Measurements from ENCODE around the gene KIF26B.

Gene KIF26B

GRCh38 chr1:245578308-245578707 lies 423.5 kb downstream of the KIF26B start:
- H3K27ac ChIP-seq (ENCODE audit: low read length) = no peak overlapping the region

GRCh38 chr1:245578771-245579170 lies 424.0 kb downstream of the KIF26B start:
- Histone ChIP-seq H3K27me3 (ENCODE audit: control insufficient read depth, insufficient read depth, low read length) (no peaks in the 10 kb centered on the region), H3K4me1 (ENCODE audit: control insufficient read depth, low read depth, low read length) (no peaks in the 10 kb centered on the region)

More at GRCh38 chr1:245578308-245578707, 423.5 kb downstream of the KIF26B start:
- H3K9ac ChIP-seq (ENCODE audit: low read length) = no peak overlapping the region
- no peaks in the 10 kb centered on the region for H3K9me3 ChIP-seq (ENCODE audit: control insufficient read depth, low read depth, low read length)
- H3K36me3 ChIP-seq (ENCODE audit: control insufficient read depth, low read depth, low read length) = no peaks in the 10 kb centered on the region
- H3K27me3 ChIP-seq (ENCODE audit: control insufficient read depth, insufficient read depth, low read length) = no peaks in the 10 kb centered on the region
- no peaks in the 10 kb centered on the region for H3K4me1 ChIP-seq (ENCODE audit: control insufficient read depth, low read depth, low read length)
- no peak overlapping the region for H3K4me3 ChIP-seq (ENCODE audit: low read length)

GRCh38 chr1:245579881-245580280 lies 425.1 kb downstream of the KIF26B start:
- Histone ChIP-seq H3K9me3 (ENCODE audit: control insufficient read depth, low read depth, low read length) (no peaks in the 10 kb centered on the region), H3K4me3 (ENCODE audit: low read length) (no peak overlapping the region), H3K27me3 (ENCODE audit: control insufficient read depth, insufficient read depth, low read length) (no peaks in the 10 kb centered on the region), H3K27ac (ENCODE audit: low read length) (no peak overlapping the region), H3K4me1 (ENCODE audit: control insufficient read depth, low read depth, low read length) (peaks cover 1% of the 10 kb centered on the region), H3K36me3 (ENCODE audit: control insufficient read depth, low read depth, low read length) (no peaks in the 10 kb centered on the region), H3K9ac (ENCODE audit: low read length) (no peak overlapping the region)

More at GRCh38 chr1:245578771-245579170, 424.0 kb downstream of the KIF26B start:
- H3K36me3 ChIP-seq (ENCODE audit: control insufficient read depth, low read depth, low read length) = no peaks in the 10 kb centered on the region
- no peak overlapping the region for H3K27ac ChIP-seq (ENCODE audit: low read length)
- H3K9me3 ChIP-seq (ENCODE audit: control insufficient read depth, low read depth, low read length) = no peaks in the 10 kb centered on the region
- no peak overlapping the region for H3K4me3 ChIP-seq (ENCODE audit: low read length)
- no peak overlapping the region for H3K9ac ChIP-seq (ENCODE audit: low read length)

GRCh38 chr1:245580651-245581050 lies 425.9 kb downstream of the KIF26B start:
- Histone ChIP-seq H3K4me1 (ENCODE audit: control insufficient read depth, low read depth, low read length) (peaks cover 5% of the 10 kb centered on the region), H3K27ac (ENCODE audit: low read length) (no peak overlapping the region), H3K9ac (ENCODE audit: low read length) (no peak overlapping the region), H3K4me3 (ENCODE audit: low read length) (no peak overlapping the region), H3K27me3 (ENCODE audit: control insufficient read depth, insufficient read depth, low read length) (no peaks in the 10 kb centered on the region), H3K36me3 (ENCODE audit: control insufficient read depth, low read depth, low read length) (no peaks in the 10 kb centered on the region), H3K9me3 (ENCODE audit: control insufficient read depth, low read depth, low read length) (no peaks in the 10 kb centered on the region)

- Histone ChIP-seq H3K9me3 (ENCODE audit: control insufficient read depth, low read depth, low read length) (no peaks in the 10 kb centered on the region), H3K27me3 (ENCODE audit: control insufficient read depth, insufficient read depth, low read length) (no peaks in the 10 kb centered on the region), H3K4me1 (ENCODE audit: control insufficient read depth, low read depth, low read length) (peaks cover 5% of the 10 kb centered on the region), H3K4me3 (ENCODE audit: low read length) (no peak overlapping the region), H3K27ac (ENCODE audit: low read length) (no peak overlapping the region), H3K36me3 (ENCODE audit: control insufficient read depth, low read depth, low read length) (no peaks in the 10 kb centered on the region), H3K9ac (ENCODE audit: low read length) (no peak overlapping the region)
These were observed 427.2 kb downstream of the KIF26B start for GRCh38 chr1:245582026-245582425.

- no peaks in the 10 kb centered on the region for H3K27me3 ChIP-seq (ENCODE audit: control insufficient read depth, insufficient read depth, low read length)
- no peak overlapping the region for H3K9ac ChIP-seq (ENCODE audit: low read length)
- no peak overlapping the region for H3K27ac ChIP-seq (ENCODE audit: low read length)
- H3K4me1 ChIP-seq (ENCODE audit: control insufficient read depth, low read depth, low read length) = peaks cover 5% of the 10 kb centered on the region
- H3K4me3 ChIP-seq (ENCODE audit: low read length) = no peak overlapping the region
- no peaks in the 10 kb centered on the region for H3K36me3 ChIP-seq (ENCODE audit: control insufficient read depth, low read depth, low read length)
- no peaks in the 10 kb centered on the region for H3K9me3 ChIP-seq (ENCODE audit: control insufficient read depth, low read depth, low read length)
These were observed 428.3 kb downstream of the KIF26B start for GRCh38 chr1:245583081-245583480.

GRCh38 chr1:245583575-245584330 lies 429.0 kb downstream of the KIF26B start:
- Histone ChIP-seq H3K27me3 (ENCODE audit: control insufficient read depth, insufficient read depth, low read length) (no peaks in the 10 kb centered on the region), H3K27ac (ENCODE audit: low read length) (no peak overlapping the region), H3K9ac (ENCODE audit: low read length) (no peak overlapping the region), H3K36me3 (ENCODE audit: control insufficient read depth, low read depth, low read length) (no peaks in the 10 kb centered on the region), H3K4me3 (ENCODE audit: low read length) (no peak overlapping the region), H3K9me3 (ENCODE audit: control insufficient read depth, low read depth, low read length) (no peaks in the 10 kb centered on the region), H3K4me1 (ENCODE audit: control insufficient read depth, low read depth, low read length) (peaks cover 5% of the 10 kb centered on the region)

- H3K4me1 ChIP-seq (ENCODE audit: control insufficient read depth, low read depth, low read length) = peaks cover 5% of the 10 kb centered on the region
- no peak overlapping the region for H3K27ac ChIP-seq (ENCODE audit: low read length)
- H3K4me3 ChIP-seq (ENCODE audit: low read length) = no peak overlapping the region
- no peaks in the 10 kb centered on the region for H3K27me3 ChIP-seq (ENCODE audit: control insufficient read depth, insufficient read depth, low read length)
- no peak overlapping the region for H3K9ac ChIP-seq (ENCODE audit: low read length)
- no peaks in the 10 kb centered on the region for H3K36me3 ChIP-seq (ENCODE audit: control insufficient read depth, low read depth, low read length)
- no peaks in the 10 kb centered on the region for H3K9me3 ChIP-seq (ENCODE audit: control insufficient read depth, low read depth, low read length)
These were observed 430.6 kb downstream of the KIF26B start for GRCh38 chr1:245585252-245585959.

GRCh38 chr1:245587435-245588115 lies 432.8 kb downstream of the KIF26B start:
- Histone ChIP-seq H3K27me3 (ENCODE audit: control insufficient read depth, insufficient read depth, low read length) (no peaks in the 10 kb centered on the region), H3K4me3 (ENCODE audit: low read length) (no peak overlapping the region)

GRCh38 chr1:245588116-245588639 lies 433.4 kb downstream of the KIF26B start:
- H3K9me3 ChIP-seq (ENCODE audit: control insufficient read depth, low read depth, low read length) = no peaks in the 10 kb centered on the region
- H3K27ac ChIP-seq (ENCODE audit: low read length) = no peak overlapping the region
- H3K27me3 ChIP-seq (ENCODE audit: control insufficient read depth, insufficient read depth, low read length) = no peaks in the 10 kb centered on the region
- no peaks in the 10 kb centered on the region for H3K36me3 ChIP-seq (ENCODE audit: control insufficient read depth, low read depth, low read length)
- H3K4me3 ChIP-seq (ENCODE audit: low read length) = no peak overlapping the region
- no peak overlapping the region for H3K9ac ChIP-seq (ENCODE audit: low read length)
- H3K4me1 ChIP-seq (ENCODE audit: control insufficient read depth, low read depth, low read length) = peaks cover 5% of the 10 kb centered on the region

More at GRCh38 chr1:245587435-245588115, 432.8 kb downstream of the KIF26B start:
- no peak overlapping the region for H3K9ac ChIP-seq (ENCODE audit: low read length)
- H3K4me1 ChIP-seq (ENCODE audit: control insufficient read depth, low read depth, low read length) = peaks cover 5% of the 10 kb centered on the region
- no peaks in the 10 kb centered on the region for H3K9me3 ChIP-seq (ENCODE audit: control insufficient read depth, low read depth, low read length)
- H3K36me3 ChIP-seq (ENCODE audit: control insufficient read depth, low read depth, low read length) = no peaks in the 10 kb centered on the region
- H3K27ac ChIP-seq (ENCODE audit: low read length) = no peak overlapping the region

- no peaks in the 10 kb centered on the region for H3K36me3 ChIP-seq (ENCODE audit: control insufficient read depth, low read depth, low read length)
- H3K4me3 ChIP-seq (ENCODE audit: low read length) = no peak overlapping the region
- H3K9me3 ChIP-seq (ENCODE audit: control insufficient read depth, low read depth, low read length) = no peaks in the 10 kb centered on the region
- H3K27ac ChIP-seq (ENCODE audit: low read length) = no peak overlapping the region
- H3K4me1 ChIP-seq (ENCODE audit: control insufficient read depth, low read depth, low read length) = peaks cover 5% of the 10 kb centered on the region
- H3K27me3 ChIP-seq (ENCODE audit: control insufficient read depth, insufficient read depth, low read length) = no peaks in the 10 kb centered on the region
- H3K9ac ChIP-seq (ENCODE audit: low read length) = no peak overlapping the region
These were observed 434.5 kb downstream of the KIF26B start for GRCh38 chr1:245589316-245589715.
